Heart left ventricle (tissue), 16 donors: ENCODE measurements around the gene CASKIN1. TPM values are rescaled to one million over a fixed set of nuclear protein-coding genes. Genes with fewer than 3 reads are reported as not detected.
A peak's percentile ranks its signal among the peaks of the same experiment; 100 is the strongest.

Source experiments
- ATAC-seq, 4 donors: fragments of 200-7000 bp; cut with Tn5 transposase; one replicate each; pipeline ENCODE4 v1.9.1; 2020 to 2022; ENCODE audit warnings: moderate library complexity in 4 of 4, mild to moderate bottlenecking in 3 of 4, moderate number of reproducible peaks in 1 of 4
- DNase-seq, 5 donors: peaks; one replicate each; pipeline ENCODE4 v3.0.0-alpha.2; 2020
- H3K27ac ChIP-seq, 12 donors: fragments of 200-600 bp; sonication (generic) in 4 of 12; one replicate each; pipeline versions ENCODE4 v1.5.0 to v1.8.0; 2016 to 2022; ENCODE audit warnings: mild to moderate bottlenecking in 2 of 12
- H3K27me3 ChIP-seq, 9 donors: fragments of 200-600 bp; sonication (generic) in 2 of 9; one replicate each; pipeline versions ENCODE4 v1.5.1 to v1.8.0; 2016 to 2022; ENCODE audit warnings: mild to moderate bottlenecking in 3 of 9
- H3K36me3 ChIP-seq, 9 donors: fragments of 200-600 bp; sonication (generic) in 2 of 9; one replicate each; pipeline versions ENCODE4 v1.5.0 to v1.8.0; 2018 to 2022; ENCODE audit warnings: mild to moderate bottlenecking in 2 of 9
- H3K4me1 ChIP-seq, 12 donors: fragments of 200-600 bp; sonication (generic) in 4 of 12; one replicate each; pipeline versions ENCODE4 v1.5.0 to v1.8.0; 2016 to 2022; ENCODE audit warnings: mild to moderate bottlenecking in 3 of 12
- H3K4me3 ChIP-seq, 12 donors: fragments of 200-600 bp; sonication (generic) in 4 of 12; one replicate each; pipeline versions ENCODE4 v1.5.0 to v1.8.0; 2017 to 2022; ENCODE audit warnings: mild to moderate bottlenecking in 9 of 12, moderate library complexity in 4 of 12
- H3K9me3 ChIP-seq, 12 donors: fragments of 200-600 bp; sonication (generic) in 4 of 12; one replicate each; pipeline versions ENCODE4 v1.5.0 to v1.8.0; 2016 to 2022; ENCODE audit warnings: mild to moderate bottlenecking in 1 of 12
- POLR2A ChIP-seq, 2 donors: fragments of 450-650 bp; IDR thresholded peaks; one replicate each; pipeline ENCODE4 v1.6.1; 2017; ENCODE audit warnings: antibody characterized with exemption in 2 of 2, mild to moderate bottlenecking in 2 of 2, moderate library complexity in 2 of 2
- whole genome bisulfite sequencing, 4 donors: extraction: QIAGEN DNeasy Blood & Tissue Kit in 2 of 4; methylation state at CpG; one replicate each; pipeline versions ENCODE4 v1.1.5 to v1.1.7; 2013 to 2018; 5-methylcytosine and 5-hydroxymethylcytosine counted together
- intact Hi-C, 10 donors: fragments of 100-400 bp; cut with DNase I; formaldehyde crosslinking; loops; one replicate each; pipeline versions ENCODE4 v1.11.1 to v1.14.2; 2022
- polyA plus RNA-seq, 2 donors: library from polyadenylated mRNA; stranded (reverse); fragments of 200-250 nt; gene quantifications; one replicate each; pipeline ENCODE4 v1.2.3, GENCODE V29; 2013
- total RNA-seq, 9 donors: library from RNA; depleted of rRNA in 2 of 9; stranded (reverse); fragments of >200 nt in 2 of 9; fragmentation: NEBNext Ultra II Directional in 3 of 9; extraction: Animal tissue kit (Norgen Biotek cat#: 25700) in 3 of 9; gene quantifications; one replicate each; pipeline versions ENCODE4 v1.1.0 to v1.2.4, GENCODE V29; 2016 to 2023
- TF ChIP-seq, protein P1 (sequence below), 12 donors: fragments of 200-600 bp; sonication (generic) in 4 of 12; IDR thresholded peaks; one replicate each; pipeline versions ENCODE4 v1.5.0 to v1.8.0; 2018 to 2022; ENCODE audit warnings: antibody characterized with exemption in 12 of 12, mild to moderate bottlenecking in 5 of 12
- donor health status: ischemic (EF 13 %, LVEDD 7.1; RV severe dilation, severe dysfunction).
- donor health status: healthy with polysubstance abuse.
- donor health status: DM: no; HTN: yes; CAD: no.
- donor health status: DM: no; HTN: no; CAD: no.
- donor health status: ischemic (EF 25% LVEDD 6.9; RV normal size, moderate dysfunction).
- donor health status: ischemic (EF 25% LVEDD 5.7; RV mildly dilated, moderate dysfunction).
- donor health status: healthy.
- donor health status: DM: yes; HTN: yes; CAD: no.
- donor health status: ischemic (EF 35%, LVEDD 5.7; RV mildly dilated, moderate dysfunction).
- donor health status: nonischemic (EF 11% LVEDD 7.7; RV severe dilation, severe dysfunction).
- donor health status: DM: yes; HTN: yes; CAD: no.
- donor health status: PGD.
- donor health status: ischemic (EF 29% LVEDD 5.4; RV normal size, mild dysfunction).
- donor health status: nonischemic (EF 23%, LVEDD 6.1; RV moderate dilation, normal function).

CASKIN1 gene
- total and polyA plus RNA-seq, 11 donors = 0.37 to 7.0 (median 2.1) TPM

DNA sequence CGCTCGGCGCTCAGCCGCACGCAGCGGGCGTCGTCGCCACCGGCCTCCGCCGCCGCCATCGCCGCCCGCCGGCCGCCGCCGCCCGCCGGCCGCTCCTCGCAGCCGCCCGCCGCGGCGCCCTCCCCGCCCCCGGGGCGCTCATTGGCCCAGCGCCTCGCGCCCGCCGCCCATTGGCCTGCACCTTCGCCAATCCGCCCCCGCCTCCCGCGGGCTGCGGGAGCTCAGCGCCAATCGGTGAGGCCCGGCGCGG, 18.2 kb upstream of the CASKIN1 start, which contains the start of gene PGP:
Gene PGP (minus strand): TSS at position 122 of the 250 bp plus-strand sequence. CDS start 63 bp downstream, at position 59.
- intact Hi-C loops = loop anchor here in 1 of 10 donors (10.0 kb wide), 1 partner anchor 60 kb away; the partner anchor contains the start of gene TRAF7
- Histone ChIP-seq H3K36me3 (peaks cover 0 to 14% (median 5%) of the 10 kb centered on the region in 9 donors), H3K27ac (peak within 1 kb of the TSS; percentile 84 to 99 (median 95)), H3K4me1 (peaks cover 14 to 49% (median 29%) of the 10 kb centered on the region in 12 donors), H3K27me3 (no peaks in the 10 kb centered on the region), H3K9me3 (no peaks in the 10 kb centered on the region), H3K4me3 (peak within 1 kb of the TSS; percentile 64 to 99 (median 88))
- ATAC-seq (peak in 2 of 4 donors; percentile 82 to 87), DNase-seq (no peak)
- WGBS, 4 donors = 0 to 1% (median 1%) methylated on average over 14 to 48 of the region's 48 CpGs
- TF ChIP-seq, protein P1, sequence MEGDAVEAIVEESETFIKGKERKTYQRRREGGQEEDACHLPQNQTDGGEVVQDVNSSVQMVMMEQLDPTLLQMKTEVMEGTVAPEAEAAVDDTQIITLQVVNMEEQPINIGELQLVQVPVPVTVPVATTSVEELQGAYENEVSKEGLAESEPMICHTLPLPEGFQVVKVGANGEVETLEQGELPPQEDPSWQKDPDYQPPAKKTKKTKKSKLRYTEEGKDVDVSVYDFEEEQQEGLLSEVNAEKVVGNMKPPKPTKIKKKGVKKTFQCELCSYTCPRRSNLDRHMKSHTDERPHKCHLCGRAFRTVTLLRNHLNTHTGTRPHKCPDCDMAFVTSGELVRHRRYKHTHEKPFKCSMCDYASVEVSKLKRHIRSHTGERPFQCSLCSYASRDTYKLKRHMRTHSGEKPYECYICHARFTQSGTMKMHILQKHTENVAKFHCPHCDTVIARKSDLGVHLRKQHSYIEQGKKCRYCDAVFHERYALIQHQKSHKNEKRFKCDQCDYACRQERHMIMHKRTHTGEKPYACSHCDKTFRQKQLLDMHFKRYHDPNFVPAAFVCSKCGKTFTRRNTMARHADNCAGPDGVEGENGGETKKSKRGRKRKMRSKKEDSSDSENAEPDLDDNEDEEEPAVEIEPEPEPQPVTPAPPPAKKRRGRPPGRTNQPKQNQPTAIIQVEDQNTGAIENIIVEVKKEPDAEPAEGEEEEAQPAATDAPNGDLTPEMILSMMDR (IDR thresholded peaks at IDR 0.05) = no peak
- TF ChIP-seq POLR2A (IDR thresholded peaks at IDR 0.05) = no peak

DNA sequence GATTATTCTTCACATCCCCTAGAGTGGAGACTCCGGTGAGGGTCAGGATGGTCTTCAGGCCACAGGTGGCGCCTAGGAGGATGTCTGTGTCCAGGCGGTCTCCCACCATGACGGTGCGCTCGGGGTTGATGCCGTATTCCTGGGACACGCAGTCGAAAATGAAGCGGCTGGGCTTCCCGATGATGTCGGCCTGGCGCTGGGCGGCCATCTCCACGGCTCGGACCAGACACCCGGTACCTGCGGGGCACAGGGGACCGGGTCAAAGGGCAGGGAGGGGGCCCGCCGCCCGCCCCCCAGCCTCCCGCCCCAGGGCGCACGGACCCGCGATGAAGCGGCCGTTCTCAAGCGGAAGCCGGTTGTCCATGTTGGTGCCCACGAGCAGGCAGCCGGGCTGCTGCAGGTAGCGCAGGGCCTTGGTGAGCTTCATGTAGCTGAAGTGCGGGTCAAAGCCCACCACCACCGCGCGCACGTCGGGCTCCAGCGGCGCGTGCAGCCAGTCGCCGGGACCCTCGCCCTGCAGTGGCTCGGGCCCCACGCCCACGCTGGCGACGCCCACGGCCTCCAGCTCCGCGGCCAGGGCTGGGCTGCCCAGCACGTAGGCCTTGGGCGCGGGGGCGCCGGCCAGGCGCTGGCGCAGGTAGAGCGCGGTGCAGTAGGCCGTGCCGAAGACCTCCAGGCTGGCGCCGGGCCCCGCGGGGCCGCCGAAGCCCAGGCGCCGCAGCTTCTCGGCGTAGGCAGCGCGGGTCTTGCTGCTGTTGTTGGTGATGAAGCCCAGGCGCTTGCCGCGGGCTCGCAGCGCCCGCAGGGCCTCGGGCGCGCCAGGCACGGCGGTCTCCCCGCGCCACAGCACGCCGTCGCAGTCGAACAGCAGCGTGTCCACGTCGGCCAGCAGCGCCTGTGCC, 17.7 kb upstream of the CASKIN1 start:
- Histone ChIP-seq H3K4me1 (peaks cover 14 to 52% (median 29%) of the 10 kb centered on the region in 12 donors), H3K4me3 (peak overlapping the region; percentile 64 to 99 (median 88)), H3K36me3 (peaks cover 0 to 20% (median 11%) of the 10 kb centered on the region in 9 donors), H3K27me3 (no peaks in the 10 kb centered on the region), H3K9me3 (no peaks in the 10 kb centered on the region), H3K27ac (peak overlapping the region; percentile 27 to 94 (median 88))
- 1 to 5% (median 1%) methylated on average over 10 to 98 of the region's 98 CpGs for WGBS, 4 donors
- TF ChIP-seq POLR2A (IDR thresholded peaks at IDR 0.05) = no peak
- TF ChIP-seq, protein P1 (IDR thresholded peaks at IDR 0.05) = no peak
- no peak for DNase-seq
- ATAC-seq = no peak
- intact Hi-C loops = loop anchor here in 1 of 10 donors (10.0 kb wide), 1 partner anchor 59 kb away; the partner anchor contains the start of gene TRAF7

DNA sequence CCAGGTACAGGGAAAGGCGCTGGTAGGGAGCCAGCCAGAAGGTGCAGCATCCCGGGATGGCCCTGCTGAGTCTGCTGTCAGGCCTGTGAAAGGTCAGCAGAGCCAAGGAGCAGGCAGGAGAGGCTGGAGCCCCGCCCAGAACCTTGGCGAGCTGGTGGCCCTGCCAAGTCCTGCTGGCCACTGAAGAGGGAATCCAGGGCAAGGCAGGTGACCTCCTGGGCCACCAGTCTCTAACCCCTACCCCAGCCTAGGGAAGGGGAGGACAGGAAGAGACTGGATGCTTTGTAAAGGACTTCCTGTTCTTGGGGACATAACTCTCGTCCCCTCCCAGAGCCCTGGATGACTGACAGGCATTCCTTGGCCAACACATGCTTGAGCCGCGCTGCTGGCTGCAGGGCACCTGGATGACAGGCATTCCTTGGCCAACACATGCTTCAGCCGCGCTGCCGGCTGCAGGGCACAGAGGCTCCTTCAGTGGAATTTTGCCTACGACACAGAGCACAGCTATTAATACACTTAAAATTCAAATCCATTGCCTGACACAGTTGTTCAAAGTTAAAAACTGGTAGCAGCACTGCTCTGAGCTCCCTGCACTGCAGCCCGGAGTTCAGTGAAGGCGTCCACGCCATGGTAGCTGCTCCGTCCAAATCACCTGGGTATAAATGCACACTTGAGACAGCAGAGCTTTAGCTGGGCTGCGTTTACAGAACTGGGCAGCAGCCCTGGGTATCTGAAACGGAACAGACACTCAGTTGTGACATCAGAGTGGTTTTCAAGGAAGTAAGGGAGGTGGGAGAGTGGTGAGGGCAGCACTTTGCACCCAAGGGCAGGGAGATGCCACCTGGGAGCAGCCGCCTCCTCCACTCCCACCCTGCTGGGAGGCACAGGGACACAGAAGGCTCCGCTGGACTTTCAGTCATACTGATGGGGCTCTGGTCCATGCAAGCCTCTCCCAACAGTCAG, 16.2 kb upstream of the CASKIN1 start:
- ATAC-seq = peak; percentile 2 to 41 (median 35)
- WGBS, 4 donors = 40 to 45% (median 44%) methylated on average over 18 to 19 of the region's 19 CpGs

More for the DNA sequence above, 16.2 kb upstream of the CASKIN1 start:
- TF ChIP-seq, protein P1 (IDR thresholded peaks at IDR 0.05) = no peak
- TF ChIP-seq POLR2A (IDR thresholded peaks at IDR 0.05) = peak in 1 of 2 donors; percentile 37
- Histone ChIP-seq H3K27ac (peak overlapping the region in 11 of 12 donors; percentile 69 to 94 (median 88)), H3K27me3 (no peaks in the 10 kb centered on the region), H3K9me3 (no peaks in the 10 kb centered on the region), H3K4me3 (peak overlapping the region; percentile 64 to 99 (median 88)), H3K36me3 (peaks cover 0 to 34% (median 25%) of the 10 kb centered on the region in 9 donors), H3K4me1 (peaks cover 14 to 58% (median 29%) of the 10 kb centered on the region in 12 donors)
- peak in 3 of 5 donors; percentile 70 to 83 (median 80) for DNase-seq
- intact Hi-C loops = loop anchor here in 1 of 10 donors (10.0 kb wide), 1 partner anchor 58 kb away; the partner anchor contains the start of gene TRAF7
